Femur (tissue), 1 donor: ENCODE measurements around the gene TRPC4AP.
"Not testable (repeated sequence)": the region's sequence is repeated elsewhere in the genome, so short reads cannot be mapped to it uniquely, and the experiment has no call there.

Source experiments
- DNase-seq: peaks from one replicate; pipeline ENCODE4 v3.0.0-alpha.2; 2017

TRPC4AP gene

GRCh38 chr20:35052616-35053015 lies 40.0 kb downstream of the TRPC4AP start:
- DNase-seq = not testable (repeated sequence)

GRCh38 chr20:35049776-35050352 lies 42.7 kb downstream of the TRPC4AP start:
- no peak for DNase-seq

- no peak for DNase-seq
These were observed 43.9 kb downstream of the TRPC4AP start for GRCh38 chr20:35048739-35049138.

GRCh38 chr20:35042268-35042667 lies 50.3 kb downstream of the TRPC4AP start:
- DNase-seq = no peak

- no peak for DNase-seq
These were observed 52.0 kb downstream of the TRPC4AP start for GRCh38 chr20:35040646-35041045.

- DNase-seq = no peak
These were observed 52.6 kb downstream of the TRPC4AP start for GRCh38 chr20:35039846-35040489.

- DNase-seq = no peak
These were observed 53.5 kb downstream of the TRPC4AP start for GRCh38 chr20:35039146-35039545.

GRCh38 chr20:35034145-35034544 lies 58.5 kb downstream of the TRPC4AP start:
- DNase-seq = no peak

- DNase-seq = no peak
These were observed 62.5 kb downstream of the TRPC4AP start for GRCh38 chr20:35030136-35030535.

- no peak for DNase-seq
These were observed 65.3 kb downstream of the TRPC4AP start for GRCh38 chr20:35027301-35027700.

GRCh38 chr20:35025116-35025515 lies 67.5 kb downstream of the TRPC4AP start:
- DNase-seq = no peak

GRCh38 chr20:35023624-35024023 lies 69.0 kb downstream of the TRPC4AP start:
- DNase-seq = no peak

GRCh38 chr20:35021831-35022230 lies 70.8 kb downstream of the TRPC4AP start:
- DNase-seq = no peak

- DNase-seq = no peak
These were observed 71.5 kb downstream of the TRPC4AP start for GRCh38 chr20:35021063-35021462.

- DNase-seq = no peak
These were observed 72.3 kb downstream of the TRPC4AP start for GRCh38 chr20:35020108-35020928.

- DNase-seq = no peak
These were observed 73.8 kb downstream of the TRPC4AP start for GRCh38 chr20:35018590-35019371.

GRCh38 chr20:35017099-35017835 lies 75.3 kb downstream of the TRPC4AP start:
- DNase-seq = no peak

GRCh38 chr20:35015863-35016193 lies 76.8 kb downstream of the TRPC4AP start:
- no peak for DNase-seq

GRCh38 chr20:35014537-35014936 lies 78.1 kb downstream of the TRPC4AP start:
- DNase-seq = no peak

- DNase-seq = no peak
These were observed 78.9 kb downstream of the TRPC4AP start for GRCh38 chr20:35013421-35014411.
